ENCODE data around the gene ABLIM2.

ABLIM2 gene

GRCh38 chr4:8158710-8159536 lies at the start of gene ABLIM2:
ABLIM2 (minus strand) TSS chr4:8158813; CDS start chr4:8158689, 124 bp downstream.
- peak; percentile 99 to 100 (median 99) for DNase-seq

- peak; percentile 79 to 86 (median 86) for DNase-seq
Measured at GRCh38 chr4:8207314-8207713, 48.7 kb upstream of the ABLIM2 start.

GRCh38 chr4:8205749-8206611 lies 47.4 kb upstream of the ABLIM2 start:
- DNase-seq = no peak

- DNase-seq = peak; percentile 88 to 91 (median 90)
Measured at GRCh38 chr4:8205241-8205707, 46.7 kb upstream of the ABLIM2 start.

GRCh38 chr4:8204576-8205227 lies 46.1 kb upstream of the ABLIM2 start:
- DNase-seq = no peak

- no peak for DNase-seq
Measured at GRCh38 chr4:8203817-8204216, 45.2 kb upstream of the ABLIM2 start.

- peak in 1 of 3 donors; percentile 34 for DNase-seq
Measured at GRCh38 chr4:8203052-8203401, 44.4 kb upstream of the ABLIM2 start.

GRCh38 chr4:8202108-8203051 lies 43.8 kb upstream of the ABLIM2 start:
- peak; percentile 48 to 56 (median 54) for DNase-seq

- peak; percentile 82 to 90 (median 87) for DNase-seq
Measured at GRCh38 chr4:8201321-8201781, 42.7 kb upstream of the ABLIM2 start.

- DNase-seq = peak; percentile 78 to 87 (median 80)
Measured at GRCh38 chr4:8200302-8200975, 41.8 kb upstream of the ABLIM2 start.

GRCh38 chr4:8199594-8200301 lies 41.1 kb upstream of the ABLIM2 start:
- DNase-seq = peak; percentile 57 to 69 (median 69)

GRCh38 chr4:8198906-8199593 lies 40.4 kb upstream of the ABLIM2 start, which contains the start of gene SH3TC1:
SH3TC1 (plus strand) TSS chr4:8199290; CDS start chr4:8205195, 5,905 bp downstream.
- peak; percentile 95 to 96 (median 96) for DNase-seq

- DNase-seq = peak in 2 of 3 donors; percentile 39 to 51
Measured at GRCh38 chr4:8198206-8198905, 39.7 kb upstream of the ABLIM2 start.

- no peak for DNase-seq
Measured at GRCh38 chr4:8197521-8197920, 38.9 kb upstream of the ABLIM2 start.

- peak; percentile 58 to 64 (median 60) for DNase-seq
Measured at GRCh38 chr4:8195841-8196458, 37.3 kb upstream of the ABLIM2 start.

- no peak for DNase-seq
Measured at GRCh38 chr4:8195431-8195830, 36.8 kb upstream of the ABLIM2 start.

GRCh38 chr4:8194306-8195242 lies 36.0 kb upstream of the ABLIM2 start:
- DNase-seq = peak in 1 of 3 donors; percentile 31
